ENCODE measurements around the gene CCDC187.
"Not testable (repeated sequence)": the region's sequence is repeated elsewhere in the genome, so short reads cannot be mapped to it uniquely, and the experiment has no call there.

- not testable (repeated sequence) for TF ChIP-seq CHD2 (IDR thresholded peaks at IDR 0.05; ENCODE audit: low read length); CTCF (IDR thresholded peaks at IDR 0.05; ENCODE audit: control extremely low read depth in 1 of 3, insufficient read depth in 1 of 3, low read depth in 1 of 3, low read length in 3 of 3)
Observed at GRCh38 chr9:136319955-136320354, 16.1 kb upstream of the CCDC187 start.
